Activated CD8-positive, alpha-beta memory T cell treated with anti-CD3 and anti-CD28 coated beads, Interleukin-2, amount 50 U/mL, for 1 hour (primary cell): ENCODE data around the gene LIMA1.
"Not testable (repeated sequence)": the region's sequence is repeated elsewhere in the genome, so short reads cannot be mapped to it uniquely, and the experiment has no call there.

Experiments used
- DNase-seq: peaks from one replicate; pipeline ENCODE4 v3.0.0-alpha.2; 2020; ENCODE audit errors: extremely low read depth

Gene LIMA1

GRCh38 chr12:50283229-50283923, at the start of gene LIMA1:
Gene LIMA1, minus strand, starts transcription at chr12:50283520. Its CDS starts 34,769 bp downstream, at chr12:50248751.
- DNase-seq = peak; percentile 53

DNA sequence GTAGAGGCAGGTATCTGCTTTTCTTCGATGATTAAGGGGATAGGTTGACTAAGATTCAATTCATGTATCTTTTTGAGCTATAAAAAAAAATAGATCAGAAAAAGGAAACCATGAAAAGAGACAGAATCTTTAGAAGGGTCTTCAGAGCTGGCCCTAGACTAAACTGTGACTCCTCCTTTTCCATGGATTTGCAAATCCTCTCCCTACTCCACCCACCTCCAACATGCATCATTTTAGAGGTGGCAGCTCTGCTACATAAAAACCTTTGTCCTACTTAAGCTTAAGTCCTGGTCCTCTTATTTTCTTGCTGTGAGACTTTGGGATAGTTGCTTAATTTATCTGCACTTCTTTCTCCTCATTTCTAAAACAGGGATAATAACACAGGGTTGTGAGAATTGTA, 48.4 kb upstream of the LIMA1 start:
- no peak for DNase-seq

- not testable (repeated sequence) for DNase-seq
Measured at GRCh38 chr12:50328664-50329063, 45.3 kb upstream of the LIMA1 start.

- no peak for DNase-seq
Measured at GRCh38 chr12:50326590-50327284, 43.4 kb upstream of the LIMA1 start.

DNA sequence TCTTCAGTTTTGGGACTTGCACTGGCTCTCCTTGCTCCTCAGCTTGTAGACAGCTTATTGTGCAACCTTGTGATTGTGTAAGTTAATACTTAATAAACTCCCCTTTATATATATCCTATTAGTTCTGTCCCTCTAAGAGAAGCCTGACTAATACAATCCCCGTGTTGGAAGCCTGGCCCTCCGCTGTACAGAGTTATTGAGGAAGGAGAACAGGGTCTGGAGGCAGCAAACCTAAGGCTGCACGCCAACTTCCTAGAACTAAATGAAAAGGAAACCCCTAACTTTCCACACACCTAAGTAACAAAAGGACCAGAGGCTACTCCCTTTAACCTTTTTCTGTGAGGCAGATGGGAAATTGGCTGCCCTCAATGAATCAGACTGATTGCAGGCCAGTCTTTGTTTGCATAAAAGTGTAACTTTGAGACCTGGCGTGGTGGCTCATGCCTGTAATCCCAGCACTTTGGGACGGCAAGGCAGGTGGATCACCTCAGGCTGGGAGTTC, 42.6 kb upstream of the LIMA1 start:
- no peak for DNase-seq

- not testable (repeated sequence) for DNase-seq
Measured at GRCh38 chr12:50324770-50325169, 41.5 kb upstream of the LIMA1 start.

DNA sequence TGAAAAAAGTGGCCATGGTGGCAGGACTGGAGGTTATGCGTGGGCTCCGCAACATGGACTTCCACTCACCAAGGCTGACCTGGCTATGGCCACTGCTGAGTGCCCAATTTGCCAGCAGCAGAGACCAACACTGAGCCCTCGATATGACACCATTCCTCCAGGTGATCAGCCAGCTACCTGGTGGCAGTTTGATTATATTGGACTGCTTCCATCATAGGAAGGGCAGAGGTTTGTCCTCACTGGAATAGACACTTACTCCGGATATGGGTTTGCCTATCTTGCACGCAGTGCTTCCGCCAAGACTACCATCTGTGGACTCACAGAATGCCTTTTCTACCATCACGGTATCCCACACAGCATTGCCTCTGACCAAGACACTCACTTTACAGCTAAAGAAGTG, 40.8 kb upstream of the LIMA1 start:
- DNase-seq = not testable (repeated sequence)

DNA sequence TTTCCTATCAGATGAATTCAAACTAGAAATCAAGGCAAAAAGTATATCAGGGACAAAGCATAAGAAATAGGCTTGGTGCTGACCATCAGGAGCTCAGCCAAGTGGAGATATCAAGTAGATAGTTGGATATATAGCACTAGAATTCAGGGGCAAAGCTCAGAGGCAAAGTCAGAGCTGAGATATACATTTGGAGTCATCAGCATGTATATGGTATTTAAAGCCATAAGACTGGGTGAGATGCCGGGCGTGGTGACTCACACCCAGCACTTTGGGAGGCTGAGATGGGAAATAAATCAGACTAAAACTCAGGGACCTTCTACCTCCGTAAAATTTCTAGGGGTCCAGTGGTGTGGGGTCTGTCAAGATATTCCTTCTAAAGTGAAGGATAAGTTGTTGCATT, 38.9 kb upstream of the LIMA1 start:
- no peak for DNase-seq

DNA sequence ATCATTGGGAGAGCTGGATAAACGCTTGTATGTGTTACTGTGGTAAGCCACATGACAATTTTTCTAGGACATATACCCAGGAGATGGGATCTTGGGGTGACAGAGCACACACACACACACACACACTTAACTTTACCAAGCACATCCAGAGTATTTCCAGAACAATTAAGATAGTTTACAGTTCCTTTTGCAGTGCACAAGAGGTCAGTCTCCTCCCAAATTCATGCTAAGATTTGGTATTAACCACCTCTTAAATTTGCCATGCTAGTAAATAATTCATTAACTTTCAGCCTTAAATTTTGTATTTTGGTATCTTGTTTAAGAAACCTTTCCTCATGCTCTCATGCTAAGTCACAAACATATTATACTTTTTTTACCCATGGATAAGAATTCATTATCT, 33.9 kb upstream of the LIMA1 start:
- no peak for DNase-seq

DNA sequence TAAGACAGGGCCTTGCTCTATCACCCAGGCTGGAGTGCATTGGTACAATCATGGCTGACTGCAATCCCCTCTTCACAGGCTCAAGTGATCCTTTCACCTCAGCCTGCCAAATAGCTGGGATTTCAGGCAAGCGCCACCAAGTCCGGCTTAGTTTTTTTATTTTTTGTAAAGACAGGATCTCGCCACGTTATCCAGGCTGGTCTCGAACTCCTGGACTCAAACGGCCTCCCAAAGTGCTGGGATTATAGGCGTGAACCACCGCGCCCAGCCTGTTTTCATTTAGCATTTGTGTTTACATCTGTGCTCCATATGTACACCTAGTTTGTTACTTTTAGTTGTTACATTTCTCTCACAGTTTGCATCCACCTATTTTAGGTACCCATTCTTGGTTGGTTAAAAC, 32.5 kb upstream of the LIMA1 start:
- no peak for DNase-seq

DNA sequence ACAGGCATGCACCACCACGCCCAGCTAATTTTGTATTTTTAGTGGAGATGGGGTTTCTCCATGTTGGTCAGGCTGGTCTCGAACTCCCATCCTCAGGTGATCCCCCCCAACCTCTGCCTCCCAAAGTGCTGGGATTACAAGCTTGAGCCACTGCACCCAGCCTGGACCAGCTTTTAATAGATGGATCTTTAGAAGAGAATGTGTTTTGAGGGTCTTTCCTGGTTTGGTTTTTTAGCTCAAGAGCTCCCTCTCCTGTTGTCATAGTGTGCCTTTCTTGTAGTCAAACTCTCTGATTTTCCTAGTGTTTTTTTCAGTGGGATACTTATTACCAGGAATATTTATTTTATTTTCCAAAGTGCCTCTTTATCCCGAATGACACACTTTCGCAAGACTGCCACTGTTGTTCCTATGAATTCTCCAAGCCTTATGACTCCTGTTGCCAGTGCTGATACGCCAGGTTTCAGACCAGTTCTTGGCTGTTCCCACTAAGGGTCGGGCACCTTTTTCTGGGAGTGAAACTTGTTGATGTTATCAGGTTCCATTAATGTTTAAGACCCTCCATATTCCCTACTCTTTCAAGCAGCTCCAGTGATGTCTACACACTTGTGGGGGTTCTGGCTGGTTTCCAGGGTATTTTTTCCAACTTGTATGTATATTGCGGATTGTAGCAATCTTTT, 31.5 kb upstream of the LIMA1 start:
- no peak for DNase-seq

- DNase-seq = not testable (repeated sequence)
Measured at GRCh38 chr12:50313971-50314370, 30.7 kb upstream of the LIMA1 start.

- no peak for DNase-seq
Measured at GRCh38 chr12:50313256-50313931, 30.1 kb upstream of the LIMA1 start.

DNA sequence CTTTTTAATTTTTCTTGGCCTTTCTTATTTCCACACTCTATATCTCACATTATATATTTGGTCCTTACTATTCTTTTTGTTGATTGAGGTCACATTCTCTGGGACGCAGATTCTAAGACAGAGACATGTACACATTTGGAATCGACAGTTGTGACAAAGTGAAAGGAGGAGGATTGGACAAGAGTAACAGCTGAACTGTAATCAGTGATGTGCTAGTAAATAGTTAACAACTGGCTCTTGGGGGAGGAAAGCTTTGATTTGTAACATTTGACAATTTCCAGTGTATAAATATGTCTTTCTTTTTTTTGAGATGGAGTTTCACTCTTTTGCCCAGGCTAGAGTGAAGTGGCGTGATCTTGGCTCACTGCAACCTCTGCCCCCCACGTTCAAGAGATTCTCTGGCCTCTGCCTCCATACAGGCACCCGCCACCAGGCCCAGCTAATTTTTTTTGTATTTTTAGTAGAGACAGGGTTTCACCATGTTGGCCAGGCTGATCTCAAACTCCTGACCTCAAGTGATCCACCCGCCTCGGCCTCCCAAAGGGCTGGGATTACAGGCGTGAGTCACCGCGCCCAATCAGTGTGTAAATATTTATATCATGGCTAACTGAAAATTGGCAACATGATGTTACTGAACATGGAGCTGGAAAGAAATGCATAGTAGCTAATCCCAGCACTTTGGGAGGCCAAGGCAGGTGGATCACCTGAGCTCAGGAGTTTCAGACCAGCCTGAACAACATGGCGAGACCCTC, 28.7 kb upstream of the LIMA1 start:
- DNase-seq = not testable (repeated sequence)

DNA sequence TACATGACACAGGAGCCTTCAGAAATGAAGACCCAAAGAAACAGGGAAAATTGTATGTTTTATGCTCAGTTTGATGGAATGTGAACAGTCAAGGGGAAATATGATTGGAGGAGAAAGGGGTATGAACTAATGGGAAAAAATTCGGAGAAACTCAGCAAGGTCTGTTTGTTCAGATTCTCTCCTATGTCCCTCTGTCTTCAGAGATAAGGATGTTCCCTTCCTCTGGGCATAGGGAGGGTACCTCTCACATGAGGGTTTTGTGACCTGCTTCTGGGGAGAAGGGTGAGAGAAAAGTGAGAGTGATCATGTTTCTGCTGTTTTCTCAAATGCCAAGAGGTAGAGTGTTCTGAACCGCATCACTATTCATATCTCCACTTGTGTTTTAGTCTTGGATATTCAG, 26.6 kb upstream of the LIMA1 start:
- DNase-seq = no peak

GRCh38 chr12:50302686-50303085, 19.4 kb upstream of the LIMA1 start:
- DNase-seq = no peak

DNA sequence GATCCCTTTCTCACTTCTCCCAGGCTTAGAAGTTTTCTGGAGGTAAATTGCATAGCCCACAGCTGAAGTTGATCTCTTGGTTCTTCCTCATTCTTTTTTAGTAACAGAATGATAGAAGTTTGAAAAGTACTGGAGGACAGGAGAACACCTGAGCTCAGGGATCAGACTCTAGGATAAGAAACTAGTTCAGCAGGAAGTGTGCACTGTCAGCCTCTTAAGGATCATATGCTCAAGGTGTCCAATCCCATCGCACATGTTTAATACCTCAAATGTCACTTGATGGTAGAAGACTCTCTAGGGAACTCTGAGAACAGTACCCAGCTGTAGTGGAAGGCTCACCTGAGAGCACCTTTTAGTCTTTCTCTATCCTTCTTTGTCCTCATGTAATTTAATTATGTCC, 14.7 kb upstream of the LIMA1 start:
- DNase-seq = no peak

GRCh38 chr12:50297027-50297426, 13.7 kb upstream of the LIMA1 start:
- DNase-seq = no peak

GRCh38 chr12:50296554-50296953, 13.2 kb upstream of the LIMA1 start:
- no peak for DNase-seq

DNA sequence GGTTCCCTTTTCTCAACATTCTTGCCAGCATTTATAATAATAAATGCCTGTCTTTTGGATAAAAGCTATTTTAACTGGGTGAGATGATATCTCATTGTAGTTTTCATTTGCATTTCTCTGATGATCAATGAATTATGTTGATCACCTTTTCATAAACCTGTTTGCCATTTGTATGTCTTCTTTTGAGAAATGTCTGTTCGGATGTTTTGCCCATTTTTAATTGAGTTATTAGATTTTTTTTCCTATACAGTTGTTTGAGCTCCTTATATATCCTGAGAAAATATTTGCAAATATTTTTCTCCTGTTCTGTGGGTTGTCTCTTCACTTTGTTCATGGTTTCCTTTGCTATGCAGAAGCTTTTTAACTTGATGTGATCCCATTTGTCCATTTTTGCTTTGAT, 8.1 kb upstream of the LIMA1 start:
- no peak for DNase-seq

- not testable (repeated sequence) for DNase-seq
Measured at GRCh38 chr12:50290692-50291091, 7.4 kb upstream of the LIMA1 start.
